DMS53 treated with DMSO at 0.1 percent for 48 hours (cell line): Measurements from ENCODE around the gene CERT1.

Source experiments
- DNase-seq: peaks from one replicate; lab custom pipeline; 2025; ENCODE audit not compliant: unreplicated experiment; lab: John Stamatoyannopoulos, UW

The CERT1 gene

DNA sequence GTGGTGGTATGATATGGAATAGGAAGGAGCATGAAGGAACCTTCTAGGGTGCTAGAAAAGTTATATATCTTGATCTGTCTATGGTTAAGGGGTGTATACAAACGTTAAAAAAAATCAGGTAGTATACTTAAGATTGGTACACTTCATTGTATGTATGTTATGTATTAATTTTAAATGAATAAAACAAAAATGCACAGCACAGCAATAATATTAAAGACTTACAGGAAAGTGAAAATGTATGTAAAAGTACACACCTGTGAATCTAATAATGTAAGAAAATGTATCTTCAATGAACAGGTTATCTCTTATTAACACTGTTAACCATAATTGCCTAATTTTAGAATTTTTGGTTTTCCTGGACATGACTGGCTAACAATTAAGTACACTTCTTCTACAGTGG, 97.2 kb downstream of the CERT1 start:
- no peak for DNase-seq

GRCh38 chr5:75412111-75412990, 99.1 kb downstream of the CERT1 start:
- DNase-seq: peak; percentile 61

- peak; percentile 22 for DNase-seq
Measured at GRCh38 chr5:75405296-75405695, 106.1 kb downstream of the CERT1 start.

DNA sequence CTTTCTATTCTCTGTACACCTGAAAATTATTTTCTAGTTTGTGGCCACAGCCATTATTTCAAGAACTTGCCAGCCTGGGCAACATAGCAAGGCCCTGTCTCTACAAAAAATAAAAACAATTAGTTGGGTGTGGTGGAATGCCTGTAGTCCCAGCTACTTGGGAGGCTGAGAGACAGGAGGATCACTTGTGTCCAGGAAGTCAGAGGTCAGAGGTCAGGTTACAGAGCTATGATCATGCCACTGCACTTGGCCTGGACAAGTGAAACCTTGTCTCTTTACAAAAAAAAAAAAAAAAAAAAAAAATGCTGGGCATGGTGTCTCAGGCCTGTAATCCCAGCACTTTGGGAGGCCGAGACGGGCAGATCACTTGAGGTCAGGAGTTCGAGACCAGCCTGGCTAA, 116.2 kb downstream of the CERT1 start:
- no peak for DNase-seq

DNA sequence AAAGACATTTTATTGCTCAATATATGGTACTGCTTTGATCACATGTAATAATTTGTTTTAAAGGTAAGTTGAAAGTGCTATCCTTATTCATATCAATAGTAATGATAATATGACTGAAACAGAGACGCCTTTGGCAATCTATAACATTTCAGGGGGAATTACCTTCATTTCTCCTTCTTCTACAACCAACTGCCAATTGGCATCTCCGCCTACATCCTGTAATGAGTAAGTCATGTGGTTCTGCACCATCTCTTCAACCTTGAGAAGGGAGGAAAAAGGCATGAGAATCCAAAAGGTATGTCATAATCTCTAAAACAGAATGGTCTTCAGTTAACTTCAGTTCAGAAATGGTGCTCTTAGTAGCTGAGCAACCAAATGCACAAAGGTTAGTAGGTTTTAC, 122.0 kb downstream of the CERT1 start:
- DNase-seq: no peak

DNA sequence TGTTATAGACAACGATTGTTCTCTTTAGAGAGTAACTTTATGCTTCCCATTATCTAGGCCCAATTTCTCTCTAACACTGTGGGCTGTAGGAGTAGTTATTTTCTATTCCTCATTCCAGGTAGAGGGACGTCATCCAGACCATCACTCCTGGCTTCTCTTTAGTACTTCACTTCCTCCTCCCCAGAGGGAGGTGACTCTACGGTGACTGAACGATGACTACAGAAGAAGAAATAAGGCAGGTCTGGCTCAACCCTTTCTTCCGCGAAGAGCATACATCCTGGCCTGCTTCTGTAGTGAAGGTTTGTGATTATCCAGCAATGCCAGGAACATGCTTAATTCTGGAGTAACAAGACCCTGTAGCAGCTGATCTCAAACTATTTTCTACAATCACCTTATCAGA, 123.6 kb downstream of the CERT1 start:
- no peak for DNase-seq

DNA sequence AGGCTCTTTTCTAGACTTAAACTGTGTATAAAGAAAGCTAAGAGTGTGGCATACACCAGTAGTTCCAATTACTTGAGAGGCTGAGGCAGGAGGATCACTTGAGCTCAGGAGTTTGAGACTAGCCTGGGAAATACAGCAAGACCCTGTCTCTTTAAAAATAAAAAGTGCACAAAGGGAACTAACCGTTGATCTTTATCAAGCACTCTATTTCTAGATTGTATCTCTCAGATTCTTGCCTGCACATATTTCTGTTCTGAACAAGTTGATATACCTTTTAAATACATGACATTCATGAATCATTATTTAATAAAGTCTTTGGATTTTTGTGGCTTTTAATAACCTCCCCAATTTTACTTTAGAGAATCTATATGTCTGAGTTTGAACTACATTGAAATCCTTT, 127.2 kb downstream of the CERT1 start:
- no peak for DNase-seq

DNA sequence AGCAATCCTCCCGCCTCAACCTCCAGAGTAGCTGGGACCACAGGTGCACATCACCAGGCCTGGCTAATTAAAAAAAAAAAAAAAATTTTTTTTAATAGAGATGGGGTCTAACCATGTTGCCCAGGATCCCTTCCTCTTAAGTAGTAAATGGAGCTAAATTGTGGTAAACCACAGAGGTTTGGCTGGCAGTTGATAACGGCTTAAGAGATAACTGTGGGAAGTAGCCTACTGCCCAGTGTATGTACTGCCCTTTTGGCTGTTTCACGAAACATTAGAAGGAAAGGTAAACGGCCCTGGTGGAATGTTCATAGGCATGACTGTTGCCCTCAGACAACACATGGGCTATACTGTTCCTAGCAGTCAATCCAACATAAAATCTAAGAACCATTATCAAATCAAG, 130.0 kb downstream of the CERT1 start:
- DNase-seq: no peak

- no peak for DNase-seq
Measured at GRCh38 chr5:75380099-75380498, 131.3 kb downstream of the CERT1 start.

- DNase-seq: no peak
Measured at GRCh38 chr5:75375414-75375813, 136.0 kb downstream of the CERT1 start.

GRCh38 chr5:75374394-75374814, 137.0 kb downstream of the CERT1 start:
- DNase-seq: no peak

DNA sequence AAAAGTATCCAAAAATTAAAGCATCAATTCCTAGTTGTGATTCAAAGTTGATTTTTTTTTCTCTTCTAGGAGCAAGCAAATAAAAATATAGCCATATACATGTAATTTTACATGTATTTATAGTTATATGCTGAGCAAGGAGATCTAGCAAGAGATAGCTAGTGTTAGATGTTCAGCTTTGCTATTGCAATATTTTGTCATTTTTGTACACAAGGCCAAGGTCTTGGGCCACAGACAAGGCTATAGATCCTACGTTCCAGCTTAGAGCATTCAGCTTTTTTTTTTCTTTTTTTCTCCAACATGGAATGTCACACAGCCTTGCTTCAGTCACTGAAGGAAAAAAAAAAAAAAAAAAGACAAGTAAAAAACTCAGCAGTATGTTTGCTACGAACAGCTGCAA, 137.6 kb downstream of the CERT1 start:
- no peak for DNase-seq

DNA sequence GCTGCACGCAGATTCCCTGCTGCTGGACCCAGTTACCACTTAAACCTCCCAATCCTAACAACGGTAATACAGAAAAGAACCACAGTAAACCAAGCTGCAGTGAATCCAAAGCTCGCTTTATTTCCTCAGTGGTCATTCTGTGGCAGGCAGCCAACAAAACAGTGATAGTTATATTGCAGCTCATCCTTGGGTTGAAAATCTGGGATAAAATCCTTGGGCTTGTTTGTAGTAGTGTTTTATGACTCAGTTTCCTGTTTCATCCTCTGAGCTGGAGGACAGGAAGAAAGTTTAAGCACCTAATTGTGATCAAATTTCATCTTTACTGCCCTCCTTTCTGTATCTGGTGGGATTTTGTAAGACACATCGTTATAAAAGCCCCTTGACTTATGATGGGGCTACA, 143.0 kb downstream of the CERT1 start:
- no peak for DNase-seq

GRCh38 chr5:75367401-75367800, 144.0 kb downstream of the CERT1 start:
- no peak for DNase-seq

DNA sequence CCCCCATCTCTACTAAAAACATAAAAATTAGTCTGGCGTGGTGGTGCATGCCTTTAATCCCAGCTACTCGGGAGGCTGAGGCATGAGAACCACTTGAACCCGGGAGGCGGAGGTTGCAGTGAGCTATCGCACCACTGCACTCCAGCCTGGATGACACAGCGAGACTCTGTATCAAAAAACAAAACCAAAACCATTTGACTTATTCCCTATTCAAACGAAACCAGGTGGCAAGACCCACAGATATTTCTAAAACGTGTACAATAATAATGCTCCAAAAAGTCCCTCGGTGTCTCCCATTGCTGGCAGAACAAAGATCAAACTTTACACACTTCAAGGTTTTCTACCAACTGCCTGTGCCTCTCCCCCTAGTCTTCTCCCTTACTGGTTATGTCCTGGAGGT, 144.6 kb downstream of the CERT1 start:
- no peak for DNase-seq

DNA sequence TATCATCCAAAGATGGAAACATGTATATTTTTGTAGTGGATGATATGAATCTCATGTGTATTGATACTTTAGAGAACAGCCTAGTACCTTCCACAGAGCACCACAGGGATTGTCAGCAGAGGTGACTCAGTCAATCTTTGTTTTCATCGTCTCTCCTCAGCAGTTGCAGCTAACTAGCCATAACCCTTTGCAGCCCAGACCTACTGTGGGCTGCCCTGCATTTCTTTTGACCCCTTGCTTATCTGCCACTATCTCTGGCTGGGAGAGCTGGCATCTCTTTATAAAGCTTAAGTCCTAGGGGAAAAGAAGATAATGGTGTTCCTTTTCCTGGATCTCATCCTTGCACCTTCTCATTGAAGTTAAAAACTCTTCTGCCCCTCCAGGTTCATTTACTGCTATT, 145.7 kb downstream of the CERT1 start:
- no peak for DNase-seq

- DNase-seq: no peak
Measured at GRCh38 chr5:75364571-75365280, 146.7 kb downstream of the CERT1 start.

DNA sequence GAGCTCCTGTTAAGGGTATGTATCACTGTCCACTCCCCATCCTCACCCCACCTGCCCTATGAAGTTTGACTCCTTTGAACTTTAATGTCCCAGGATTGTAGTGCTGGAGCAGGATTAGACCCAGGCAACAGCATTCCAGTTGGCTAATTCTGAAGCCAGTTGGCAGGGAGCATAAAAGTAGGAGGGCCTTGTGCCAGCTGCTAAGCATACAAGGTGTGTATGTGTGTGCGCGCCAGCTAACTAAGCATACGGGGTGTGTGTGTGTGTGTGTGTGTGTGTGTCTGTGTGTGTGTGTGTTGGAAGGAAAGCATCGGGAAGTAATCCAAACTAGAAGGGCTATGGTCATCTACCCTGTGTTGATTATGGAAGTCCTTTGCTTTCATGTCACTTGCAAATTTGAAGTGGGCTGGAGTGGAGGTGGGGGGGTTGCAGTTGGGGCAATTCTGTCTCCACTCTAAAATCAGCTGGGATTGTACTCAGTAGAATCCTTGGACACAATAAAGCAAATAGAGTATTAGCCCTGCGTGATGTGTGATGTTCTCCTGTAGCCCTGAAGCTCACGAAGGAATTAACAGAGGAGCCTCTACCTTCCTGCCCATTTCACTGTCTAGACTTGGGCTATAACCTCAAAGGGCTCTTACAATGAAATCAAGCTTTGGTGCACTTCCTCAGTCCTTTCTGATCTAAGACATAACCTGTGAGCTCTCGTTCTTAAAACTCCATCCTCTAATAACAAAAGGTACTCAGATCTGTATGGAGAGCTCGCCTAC, 147.5 kb downstream of the CERT1 start:
- DNase-seq: no peak

- no peak for DNase-seq
Measured at GRCh38 chr5:75363111-75363510, 148.3 kb downstream of the CERT1 start.

DNA sequence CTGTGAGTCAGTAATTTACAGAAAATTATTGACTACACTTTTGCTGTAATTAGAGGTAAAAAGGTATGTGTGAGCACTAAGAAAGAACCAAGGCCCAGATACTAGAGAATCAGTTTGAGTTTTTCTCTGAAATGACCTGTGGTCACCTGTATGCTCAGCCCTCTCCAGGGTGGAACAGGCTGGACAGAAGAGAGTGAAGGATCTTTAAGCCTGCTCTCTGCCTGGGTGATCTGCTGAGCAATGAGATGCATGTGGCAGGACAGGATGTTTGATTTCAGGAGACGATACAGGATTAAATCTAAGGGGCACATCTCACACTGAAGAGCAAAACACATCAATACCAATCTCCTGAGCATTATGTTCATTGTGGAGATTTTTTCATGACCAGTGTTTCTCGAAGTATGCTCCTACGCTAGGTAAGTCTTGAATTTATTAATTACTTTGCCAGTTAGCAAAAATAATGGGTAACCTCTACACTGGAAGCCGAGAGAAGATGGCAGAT, 148.9 kb downstream of the CERT1 start:
- no peak for DNase-seq

- DNase-seq: no peak
Measured at GRCh38 chr5:75361310-75361709, 150.1 kb downstream of the CERT1 start.
